Left renal pelvis (tissue), 4 donors: ENCODE results near the gene KLHL40. TPM values are rescaled to one million over a fixed set of nuclear protein-coding genes. Genes with fewer than 3 reads are reported as not detected.

ENCODE experiments used
- DNase-seq, 4 donors: peaks; one replicate each; pipeline ENCODE4 v3.0.0-alpha.2; 2013; ENCODE audit warnings: low read depth in 4 of 4, low spot score in 3 of 4
- polyA plus RNA-seq, 4 donors: library from polyadenylated mRNA; unstranded; fragments of 120-200 nt; gene quantifications; one replicate each; pipeline ENCODE4 v1.2.1, GENCODE V29; 2013; ENCODE audit not compliant: insufficient read length in 4 of 4

The KLHL40 gene
- polyA plus RNA-seq, 4 donors: not detected

DNA sequence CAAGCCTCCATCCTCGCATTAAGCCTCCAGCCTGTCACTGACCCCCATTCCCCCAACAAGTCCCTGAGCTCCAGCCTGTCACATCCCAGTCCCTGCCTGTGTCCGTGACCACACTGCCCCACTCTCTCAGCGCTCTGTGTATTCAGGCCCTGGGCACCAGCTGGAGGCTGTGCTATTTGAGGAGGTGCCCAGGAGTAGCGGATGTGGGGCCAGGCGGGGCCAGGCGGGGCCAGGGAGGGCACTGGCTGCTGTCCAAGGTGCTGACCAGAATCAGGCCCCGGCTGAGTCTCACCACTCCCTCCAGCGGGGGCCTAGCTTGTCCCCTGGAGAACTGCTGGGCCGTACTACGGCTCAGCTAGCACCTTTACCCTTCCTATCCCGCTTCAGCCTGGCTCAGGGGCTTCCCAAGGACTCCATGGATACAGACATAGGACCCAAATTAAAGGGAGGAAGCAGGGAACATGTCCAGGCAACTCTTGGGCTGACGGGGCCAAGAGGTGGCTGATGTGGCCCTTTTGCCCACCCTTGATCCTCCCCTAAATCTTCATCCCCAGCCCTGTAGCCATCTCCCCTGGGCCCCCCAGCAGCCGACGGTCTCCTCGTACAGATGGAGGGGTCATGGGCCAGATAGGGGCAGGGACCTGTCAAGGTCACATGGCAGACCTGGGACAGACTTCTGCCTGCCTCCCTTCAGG, 16.2 kb downstream of the KLHL40 start:
- peak in 3 of 4 donors; percentile 45 to 60 (median 46) for DNase-seq

DNA sequence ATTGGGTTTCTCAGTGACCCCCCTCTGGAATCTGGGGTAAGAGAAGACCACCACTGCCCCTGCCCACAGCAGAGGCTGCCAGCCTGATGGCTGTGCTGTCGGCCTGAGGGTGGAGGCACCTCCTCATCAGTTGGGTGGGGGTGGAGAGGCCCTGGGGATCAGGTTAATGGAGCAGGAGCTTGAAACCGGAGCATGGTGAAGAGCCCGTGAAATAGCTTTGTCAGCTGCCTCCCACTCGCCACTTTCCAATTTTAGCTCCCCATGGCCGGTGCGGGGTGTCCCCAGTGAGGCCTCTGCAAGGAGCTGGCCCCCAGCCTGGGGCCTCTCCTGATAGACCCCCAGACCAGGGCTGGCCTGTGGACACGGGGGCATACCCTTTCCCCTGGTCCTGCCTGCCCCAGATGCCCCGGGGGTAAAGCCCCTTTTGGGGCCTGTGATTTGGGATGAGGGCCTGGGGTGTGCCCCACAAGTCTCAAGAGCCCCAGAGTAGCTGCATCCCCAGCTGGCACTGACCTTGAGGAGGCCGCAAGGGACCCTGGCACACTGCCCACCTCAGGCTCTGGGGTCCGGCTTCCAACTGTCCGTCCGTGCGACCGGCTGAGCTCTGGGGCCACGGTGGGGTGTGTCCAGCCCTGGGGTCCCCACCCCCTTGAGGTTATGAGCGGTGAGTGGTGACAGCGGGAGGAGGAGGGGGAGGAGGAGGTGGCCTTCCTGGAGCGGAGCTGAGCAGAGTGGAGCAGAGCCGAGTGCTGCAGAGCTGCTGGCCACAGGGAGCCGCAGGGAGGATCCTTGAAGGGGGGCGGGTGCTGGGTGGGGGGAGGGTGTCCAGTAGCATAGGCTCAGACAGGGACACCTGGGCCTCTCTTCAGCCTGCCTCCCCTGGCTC, 17.0 kb downstream of the KLHL40 start, which contains the start of gene HHATL:
Gene HHATL, minus strand, starts transcription at position 733 of the 886 bp plus-strand sequence. CDS start 1,972 bp downstream, outside the sequence.
- no peak for DNase-seq

DNA sequence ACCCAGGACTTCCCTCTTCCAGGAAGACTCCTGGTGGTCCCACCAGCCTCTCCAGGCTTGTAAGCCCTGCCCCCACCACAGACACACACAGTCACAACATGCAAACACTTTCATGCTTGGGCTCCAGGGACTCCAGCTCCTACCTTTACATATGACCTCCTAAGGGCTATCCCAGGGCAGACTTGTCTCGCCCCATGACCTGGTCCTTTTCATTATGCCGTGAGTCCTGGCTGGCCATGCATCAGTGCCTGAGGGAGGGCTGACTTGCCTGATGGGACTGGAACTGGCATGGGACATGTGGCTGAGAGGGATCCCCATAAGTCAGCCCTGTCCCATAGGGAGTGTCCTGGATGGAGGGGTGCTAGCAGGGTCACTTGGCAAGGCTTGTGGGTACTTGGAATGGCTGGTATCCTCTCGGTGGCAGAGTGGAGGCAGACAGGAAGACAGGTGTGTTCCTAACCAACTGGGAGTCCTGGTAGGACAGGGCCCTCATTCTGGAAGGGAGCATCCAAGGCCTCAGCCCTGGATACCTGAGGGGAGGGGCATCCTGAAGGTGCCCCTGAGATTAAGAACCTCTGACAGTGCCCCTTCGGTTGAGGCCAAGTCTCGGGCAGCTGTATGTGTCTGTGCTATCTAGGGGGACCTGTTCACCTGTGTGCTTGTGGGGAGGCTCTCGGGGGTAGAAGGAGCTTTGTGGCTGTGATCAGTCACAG, 17.8 kb downstream of the KLHL40 start:
- no peak for DNase-seq

DNA sequence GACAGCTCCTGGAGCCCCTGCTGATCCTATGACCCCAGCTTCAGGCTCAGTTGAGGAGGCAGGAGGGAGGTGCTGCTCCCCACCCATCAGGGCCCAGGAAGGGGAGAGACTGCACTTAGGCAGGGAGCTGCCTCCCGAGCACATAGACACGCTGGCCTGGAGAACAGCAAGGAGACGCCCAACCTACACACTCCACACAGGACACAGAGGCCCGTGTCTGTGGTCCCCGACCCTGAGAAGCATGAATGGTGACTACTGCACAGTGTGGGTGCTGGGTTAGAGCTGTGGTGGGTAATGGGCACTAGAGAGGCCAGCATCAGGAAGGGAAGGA, 18.3 kb downstream of the KLHL40 start:
- DNase-seq: no peak

DNA sequence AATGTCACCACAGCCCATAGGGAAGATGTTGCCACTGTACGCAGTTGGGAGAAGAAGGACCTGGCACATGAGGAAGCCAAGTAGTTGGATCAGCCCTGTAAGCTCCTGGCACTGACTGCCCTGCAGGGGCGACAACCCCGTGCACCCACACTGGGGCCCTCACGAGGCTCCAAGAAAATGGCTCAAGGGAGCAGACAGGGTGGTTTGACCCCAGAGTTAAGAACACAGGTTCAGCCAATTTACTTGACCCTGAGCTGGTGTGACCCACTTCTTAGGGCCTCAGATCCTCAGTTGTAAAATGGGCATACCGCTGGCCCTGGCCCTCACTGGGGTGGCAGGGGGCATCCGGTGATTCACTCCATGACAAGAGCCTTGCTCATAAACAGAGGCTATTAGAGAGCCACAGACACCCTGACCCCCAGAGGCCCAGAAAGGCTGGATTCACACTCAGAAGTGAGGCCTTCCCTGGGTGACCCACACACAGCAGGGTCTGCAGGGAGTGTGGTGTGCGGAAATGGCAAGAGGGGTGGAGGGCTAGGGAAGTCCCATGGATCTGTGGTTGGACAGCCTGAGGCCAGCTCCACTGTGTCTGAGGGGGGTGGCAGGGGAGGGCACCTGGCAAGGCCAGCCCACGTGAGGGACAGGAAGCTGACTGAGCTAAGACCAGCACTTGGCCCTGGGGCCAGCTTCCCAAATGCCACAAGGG, 19.0 kb downstream of the KLHL40 start:
- no peak for DNase-seq

DNA sequence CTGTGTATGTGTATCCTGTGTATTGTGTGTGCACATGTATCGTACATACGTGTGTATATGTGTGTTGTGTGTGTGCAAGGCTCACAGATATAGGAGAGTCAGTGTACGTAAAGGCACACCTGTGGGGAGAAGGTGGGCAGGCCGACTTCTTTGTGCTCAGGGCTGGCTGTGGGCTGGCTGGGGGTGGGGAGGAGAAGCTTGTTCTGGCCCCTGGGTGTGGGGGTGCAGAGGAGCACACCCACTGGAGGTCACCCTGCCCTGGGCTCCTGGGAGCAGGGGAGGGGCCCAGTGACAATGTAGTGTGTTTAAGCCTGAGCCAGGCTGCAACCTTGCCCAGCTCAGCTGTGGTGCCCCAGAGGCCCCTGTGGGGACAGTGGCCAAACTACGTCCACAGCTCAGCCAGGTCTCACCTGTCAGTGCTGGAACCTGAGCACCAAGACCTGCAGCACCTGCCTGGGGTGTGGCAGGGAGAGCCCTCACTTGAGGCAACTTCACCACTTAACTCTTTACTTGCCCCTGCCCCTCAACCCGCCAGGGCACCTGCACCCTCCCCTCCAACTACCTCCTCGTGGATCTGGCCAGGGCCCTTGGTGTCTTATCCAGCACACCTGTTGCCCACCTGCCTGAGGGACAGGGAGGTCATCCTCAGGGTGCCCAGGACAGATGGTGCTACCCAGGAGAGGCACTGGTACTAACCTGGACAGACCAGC, 19.9 kb downstream of the KLHL40 start:
- DNase-seq: no peak

DNA sequence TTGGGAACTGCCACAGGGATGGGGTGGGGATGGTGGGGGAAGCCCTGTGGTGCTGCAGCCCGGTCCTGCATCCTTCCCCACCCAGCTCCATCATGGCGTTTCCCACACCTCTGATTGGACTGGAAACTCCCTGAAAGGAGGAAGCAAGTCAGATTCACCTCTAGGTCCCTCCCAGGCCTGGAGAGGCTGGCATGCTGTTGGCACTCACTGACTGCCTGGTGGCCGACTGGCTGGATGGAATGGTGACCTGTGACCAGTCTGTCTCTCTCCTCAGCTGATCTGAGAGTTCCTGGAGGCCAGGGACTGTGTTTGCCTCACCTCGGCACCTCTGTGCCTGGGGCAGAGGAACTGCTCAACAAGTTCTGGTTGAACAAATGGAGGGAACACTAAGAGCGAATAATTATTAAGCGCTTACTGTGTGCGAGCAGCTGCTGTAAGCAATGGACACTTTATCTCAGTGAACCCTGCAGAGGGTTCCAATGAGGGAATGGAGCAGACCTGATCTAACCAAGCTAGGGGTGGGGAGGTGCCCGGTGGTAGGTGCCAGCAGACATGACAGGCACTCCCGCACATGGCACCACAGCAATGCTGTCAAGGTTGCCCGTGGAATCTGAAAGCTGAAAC, 20.7 kb downstream of the KLHL40 start:
- no peak for DNase-seq

DNA sequence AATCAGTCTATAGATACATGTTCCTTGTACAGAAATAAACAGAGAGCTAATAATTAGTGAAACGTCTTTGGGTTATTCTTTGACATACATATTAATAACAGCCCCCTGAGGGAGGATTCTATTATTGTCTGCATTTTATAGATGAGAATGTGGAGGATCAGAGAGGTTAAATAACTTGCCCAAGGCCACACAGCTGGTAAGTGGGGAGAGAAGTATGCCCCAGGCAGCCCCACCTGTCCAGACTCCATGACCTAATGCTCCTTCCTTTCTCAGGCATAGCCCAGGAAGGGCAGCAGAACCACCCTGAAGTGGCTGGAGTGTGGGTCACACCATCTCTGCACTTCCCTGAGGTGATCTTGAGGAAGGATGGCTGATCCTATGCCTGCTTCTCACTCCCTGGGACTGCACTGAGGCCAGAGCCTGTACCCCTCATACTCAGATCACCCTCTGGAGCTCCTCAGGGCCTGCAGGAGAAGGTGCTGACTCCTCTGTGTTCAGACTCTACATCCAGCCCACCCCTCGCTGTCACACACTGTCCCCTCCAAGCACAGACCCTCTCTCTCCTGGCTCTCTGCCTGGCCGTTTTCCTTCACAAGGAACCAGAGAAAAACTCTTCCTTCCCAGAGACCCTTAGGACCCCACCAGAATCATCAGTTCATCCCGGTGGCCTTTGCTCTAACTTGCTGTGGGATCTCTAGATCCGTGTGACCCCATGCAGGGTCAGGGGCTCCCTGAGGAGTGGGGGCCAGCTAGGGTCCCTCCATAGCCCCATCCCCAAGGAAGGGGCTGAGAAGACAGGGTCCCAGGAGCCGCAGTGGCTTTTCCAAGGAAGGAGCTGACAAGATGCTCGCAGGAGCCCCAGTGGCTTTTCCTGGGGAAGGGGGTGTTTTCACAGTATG, 21.6 kb downstream of the KLHL40 start:
- DNase-seq: no peak

DNA sequence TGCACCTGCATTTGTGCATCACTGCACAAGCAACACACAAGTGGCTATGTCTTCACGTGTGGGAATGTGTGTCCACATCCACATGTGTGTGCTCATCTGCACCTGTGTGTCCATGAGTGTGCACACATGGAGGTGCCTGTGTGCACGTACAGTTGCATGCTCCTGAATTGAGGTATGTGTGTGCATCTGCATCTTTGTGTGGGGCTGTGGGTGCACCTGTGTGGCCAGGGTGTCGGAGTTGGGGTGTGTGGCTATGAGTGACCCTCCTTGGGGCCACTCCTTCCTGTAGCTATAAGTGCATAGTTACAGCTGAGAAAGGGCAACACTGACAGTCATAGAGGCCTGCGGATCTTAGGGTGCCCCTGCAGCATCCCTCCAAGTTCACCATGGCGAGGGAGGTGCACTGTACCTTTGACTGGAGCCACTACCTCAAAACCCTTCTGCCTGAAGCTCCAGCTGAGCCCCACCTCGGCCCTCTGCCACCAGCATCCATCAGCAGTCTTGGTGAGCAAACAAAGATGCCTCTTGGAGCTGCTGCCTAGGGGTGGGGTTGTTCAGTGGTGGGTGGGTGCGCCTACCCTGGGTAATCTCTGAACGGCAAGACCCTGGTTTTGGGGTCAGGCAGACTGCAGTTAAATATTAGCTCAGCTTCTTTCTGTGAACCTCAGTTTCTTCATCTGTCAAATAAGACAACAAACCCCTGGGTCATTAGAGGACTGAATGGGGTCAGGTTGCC, 22.5 kb downstream of the KLHL40 start:
- DNase-seq: no peak

DNA sequence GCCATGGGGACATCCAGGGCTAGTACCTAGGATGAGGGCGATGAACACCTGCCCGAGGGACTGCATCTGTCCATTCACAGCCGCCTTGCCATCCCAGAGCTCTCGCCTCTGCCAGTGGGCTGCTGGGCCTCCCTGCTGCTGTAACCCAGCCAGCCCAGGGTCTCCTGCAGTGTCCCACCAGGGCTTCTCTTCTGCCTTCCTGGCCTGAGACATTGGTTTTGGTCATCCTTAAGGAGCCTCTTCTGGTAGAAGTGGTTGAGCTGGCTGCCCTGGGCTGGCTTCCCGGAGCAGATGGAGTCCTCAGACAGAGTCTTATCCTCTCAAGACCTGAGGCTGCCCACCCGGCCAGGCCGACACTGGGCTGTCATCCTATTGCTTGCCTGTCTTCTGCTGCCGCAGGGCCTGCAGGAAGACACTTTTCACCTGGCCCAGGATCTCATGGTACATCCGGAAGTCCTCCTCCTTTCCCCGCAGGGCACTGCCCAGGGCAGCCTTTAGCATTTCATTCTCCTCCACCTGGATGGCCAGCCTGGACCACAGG, 23.3 kb downstream of the KLHL40 start:
- no peak for DNase-seq

DNA sequence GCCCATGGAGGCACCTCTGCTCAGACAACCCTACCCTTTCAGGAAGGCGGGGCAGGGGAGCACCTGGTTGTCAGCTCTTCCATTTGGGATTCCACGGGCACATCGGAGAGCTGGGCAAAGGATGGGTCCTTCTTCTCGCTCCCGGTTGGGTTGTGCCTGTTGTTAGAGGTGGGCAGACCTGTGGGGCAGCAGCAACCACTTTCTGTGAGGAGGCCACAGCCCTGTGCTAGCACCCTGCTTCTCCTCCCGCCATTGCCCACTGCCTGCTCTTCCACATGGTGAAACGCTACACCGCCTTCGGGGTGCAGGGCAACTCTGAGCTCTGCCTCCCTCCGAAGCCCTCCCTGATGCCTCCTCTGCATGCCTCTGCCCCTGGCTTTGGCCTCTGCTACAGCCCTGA, 24.3 kb downstream of the KLHL40 start:
- no peak for DNase-seq

DNA sequence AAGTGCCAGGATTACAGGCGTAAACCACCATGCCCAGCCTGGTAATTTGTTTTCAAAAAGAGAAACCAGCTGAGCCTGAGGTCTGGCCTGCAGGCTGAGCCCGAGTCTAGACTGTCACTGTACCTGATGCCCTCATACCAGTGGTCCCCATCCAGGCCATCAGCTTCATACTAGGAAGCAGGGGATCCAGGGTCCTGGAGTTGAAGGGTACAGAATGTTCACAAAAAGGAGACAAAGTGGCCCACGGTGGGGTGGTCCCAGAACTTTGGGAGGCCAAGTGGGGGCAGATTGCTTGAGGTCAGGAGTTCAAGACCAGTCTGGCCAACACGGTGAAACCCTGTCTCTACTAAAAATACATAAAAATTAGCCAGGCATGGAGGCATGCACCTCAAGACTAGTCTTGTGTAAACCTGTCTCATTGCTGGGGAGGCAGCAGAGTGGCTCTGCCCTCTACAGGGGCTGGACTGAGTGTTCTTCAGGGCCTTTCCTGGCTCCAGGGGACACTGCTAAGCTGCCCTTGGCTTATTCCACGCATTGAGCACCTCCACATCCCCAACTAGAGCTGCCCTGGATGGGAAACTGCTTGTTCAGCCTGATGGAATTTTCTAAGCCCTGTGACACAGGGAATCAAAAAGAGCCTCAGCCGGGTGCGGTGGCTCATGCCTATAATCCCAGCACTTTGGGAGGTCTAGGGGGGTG, 25.1 kb downstream of the KLHL40 start:
- no peak for DNase-seq

DNA sequence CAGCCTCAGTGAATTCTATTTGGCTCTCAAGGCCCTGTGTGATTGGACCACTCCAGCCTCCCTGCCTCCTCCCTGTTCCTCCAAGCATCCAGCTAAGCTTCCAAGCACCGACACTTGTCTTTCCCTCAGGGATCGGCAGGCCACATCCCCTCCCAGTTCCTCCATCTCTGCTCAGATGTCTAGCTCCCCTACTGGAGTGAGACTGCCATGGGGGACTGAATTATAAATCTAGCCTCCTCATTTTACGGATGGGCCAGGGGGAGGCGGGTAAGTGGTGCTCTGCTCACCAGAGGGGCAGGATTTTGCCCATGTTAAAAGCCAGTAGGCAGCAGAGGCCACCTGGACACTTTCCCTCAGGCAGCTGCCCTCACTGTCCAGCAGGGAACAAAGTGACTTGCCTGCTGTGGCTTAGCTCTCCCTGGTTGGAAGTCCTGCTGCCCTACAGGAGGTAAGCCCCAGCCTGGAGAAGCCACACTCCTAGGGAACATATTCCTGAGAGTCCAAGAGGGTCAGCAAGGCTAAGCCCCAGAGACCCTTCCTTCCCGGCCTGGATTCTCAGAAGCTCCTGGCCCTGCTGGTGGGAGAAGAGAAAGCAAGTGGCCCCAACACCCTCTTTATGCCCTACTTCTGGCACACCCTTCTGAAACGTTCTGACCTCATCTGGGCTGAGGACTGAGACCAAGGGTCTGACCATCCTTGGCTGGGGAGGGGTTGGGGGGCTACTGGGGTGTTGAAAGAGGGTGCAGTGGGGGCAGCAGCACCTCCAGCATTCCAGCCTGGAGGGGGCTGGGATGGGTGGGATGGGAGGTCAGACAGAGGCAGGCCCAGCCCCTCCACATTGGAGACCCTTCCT, 26.4 kb downstream of the KLHL40 start:
- no peak for DNase-seq

DNA sequence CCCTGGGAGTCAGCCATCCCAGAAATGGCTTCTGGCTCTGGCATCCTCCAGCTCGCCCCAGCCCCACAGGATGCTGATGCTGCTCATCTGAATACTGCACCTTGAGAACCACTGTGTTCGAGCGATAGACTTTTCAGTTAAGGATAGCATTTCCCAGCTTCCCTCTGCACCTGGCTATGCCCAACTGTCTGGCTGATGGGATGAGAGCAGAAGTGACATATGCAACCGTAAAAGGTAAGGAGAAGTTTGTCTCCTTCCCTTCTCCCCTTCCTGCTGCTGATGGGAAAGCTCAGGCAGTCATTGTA, 27.0 kb downstream of the KLHL40 start:
- DNase-seq: no peak

DNA sequence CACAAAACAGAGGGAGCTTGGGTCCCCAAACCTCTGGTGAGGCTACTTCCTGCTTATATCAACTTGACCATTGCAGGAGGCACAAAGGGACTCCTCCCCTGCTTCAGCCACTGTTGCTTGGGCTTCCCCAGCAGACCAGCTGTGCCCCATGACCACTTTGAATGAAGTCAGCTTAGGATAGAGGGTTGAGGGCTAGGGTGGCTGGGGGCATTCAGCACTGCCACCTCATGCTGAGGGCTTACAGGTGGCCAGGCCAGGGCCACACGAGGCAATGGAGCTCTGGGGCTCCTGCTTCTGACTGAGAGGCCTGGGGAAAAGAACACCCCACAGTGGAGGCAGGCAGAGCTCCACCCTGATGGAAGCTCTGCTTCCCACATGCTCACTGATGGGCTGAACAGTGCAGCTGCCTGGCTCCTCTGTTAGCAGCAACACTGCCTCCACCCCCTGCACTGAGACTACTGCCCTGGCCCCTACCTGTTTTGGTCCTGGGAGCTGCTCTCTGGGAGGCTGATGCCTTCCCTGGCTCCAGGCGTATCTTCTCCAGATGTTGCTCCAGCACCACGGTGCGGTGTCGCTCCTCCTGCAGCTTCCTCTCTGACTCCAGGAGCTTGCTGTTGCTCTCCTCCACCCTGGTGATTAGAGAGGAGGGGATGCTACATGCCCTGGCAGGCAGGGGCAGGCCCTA, 27.5 kb downstream of the KLHL40 start:
- no peak for DNase-seq

DNA sequence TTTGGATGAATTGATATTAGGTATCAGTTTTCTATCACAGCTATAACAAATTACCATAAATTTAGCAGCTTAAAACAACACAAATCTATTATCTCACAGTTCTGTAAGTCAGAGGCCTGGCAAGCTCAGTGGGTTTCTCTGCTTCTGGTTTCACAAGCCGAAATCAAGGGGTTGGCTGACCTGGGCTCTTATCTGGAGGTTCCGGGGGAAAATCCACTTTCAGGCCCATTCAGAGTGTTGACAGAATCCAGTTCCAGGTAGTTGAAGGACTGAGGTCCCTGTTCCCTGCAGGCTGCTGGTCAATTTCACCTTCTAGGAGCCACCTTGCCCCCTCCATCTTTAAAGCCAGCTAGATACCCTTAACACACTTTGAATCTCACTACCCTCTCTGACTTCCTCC, 28.4 kb downstream of the KLHL40 start:
- no peak for DNase-seq
